ENCODE results near the gene FAM200B. TPM values are rescaled to one million over a fixed set of nuclear protein-coding genes. Genes with fewer than 3 reads are reported as not detected.

FAM200B gene
- total RNA-seq, 2 donors from 2014 or later = 38.9 to 52.5 TPM

GRCh38 chr4:15737255-15737654 is 55.6 kb downstream of the FAM200B start:
- H3K4me3 ChIP-seq = no peak overlapping the region
- no peak for DNase-seq (ENCODE audit: low spot score)
- TF ChIP-seq CTCF (IDR thresholded peaks at IDR 0.05) = no peak
- TF ChIP-seq POLR2A (IDR thresholded peaks at IDR 0.05) = no peak
- 66% methylated on average over 3 of the region's 3 CpGs for WGBS
- intact Hi-C loops (cut with DNase I) = loop anchor here (10.0 kb wide), 1 partner anchor 268 kb away; no protein-coding TSS in a partner anchor
- no peaks in the 10 kb centered on the region for H3K9me3 ChIP-seq
- H3K4me1 ChIP-seq (replicated peaks) = no peaks in the 10 kb centered on the region
- no peak overlapping the region for H3K27ac ChIP-seq
- H3K36me3 ChIP-seq = no peaks in the 10 kb centered on the region
- no peaks in the 10 kb centered on the region for H3K27me3 ChIP-seq (replicated peaks; ENCODE audit: insufficient read depth)

- no peak for TF ChIP-seq POLR2A (IDR thresholded peaks at IDR 0.05)
- TF ChIP-seq POLR2AphosphoS5 (IDR thresholded peaks at IDR 0.05) = no peak
- no peak for TF ChIP-seq CTCF (IDR thresholded peaks at IDR 0.05)
- WGBS = 73% methylated on average over 1 of the region's 1 CpG
Measured at GRCh38 chr4:15738877-15739276, 57.2 kb downstream of the FAM200B start.

More at GRCh38 chr4:15738877-15739276, 57.2 kb downstream of the FAM200B start:
- Histone ChIP-seq H3K36me3 (no peaks in the 10 kb centered on the region), H3K9me3 (no peaks in the 10 kb centered on the region), H3K4me3 (no peak overlapping the region), H3K27me3 (replicated peaks; ENCODE audit: insufficient read depth) (no peaks in the 10 kb centered on the region), H3K4me1 (replicated peaks) (no peaks in the 10 kb centered on the region), H3K27ac (no peak overlapping the region)
- intact Hi-C loops (cut with DNase I) = loop anchor here (10.0 kb wide), 1 partner anchor 266 kb away; no protein-coding TSS in a partner anchor
- no peak for DNase-seq (ENCODE audit: low spot score)

Other genes with a start within 250 kb of the FAM200B start
- 10 to 100 TPM; 13.5 to 38.1 TPM for gene CC2D2A, start 211.9 kb upstream of the FAM200B start, total RNA-seq
- 100 to 1,000 TPM in 1 of 2 donors, 10 to 100 TPM in 1; 86.0 to 123 TPM for gene FBXL5, start 26.5 kb upstream of the FAM200B start, total RNA-seq
- gene BST1, start 21.2 kb downstream of the FAM200B start, total RNA-seq = 1 to 10 TPM; 1.1 to 2.3 TPM
- 1 to 10 TPM; 4.6 to 9.9 TPM for gene CD38, start 96.5 kb downstream of the FAM200B start, total RNA-seq